Progenitor cell of endocrine pancreas (in vitro differentiated cells): ENCODE measurements around the gene CACNA2D2. TPM values are rescaled to one million over a fixed set of nuclear protein-coding genes. Genes with fewer than 3 reads are reported as not detected.
A peak's percentile ranks its signal among the peaks of the same experiment; 100 is the strongest.

Source experiments
- DNase-seq: peaks from one replicate; pipeline ENCODE4 v3.0.0; 2021; ENCODE audit warnings: low spot score; ENCODE audit not compliant: unreplicated experiment
- H3K27ac Mint-ChIP-seq: 2 replicates; pipeline ENCODE4 v1.8.0; 2021; ENCODE audit warnings: mild to moderate bottlenecking, moderate library complexity, mixed read lengths
- H3K27me3 Mint-ChIP-seq: 2 replicates; pipeline ENCODE4 v1.8.0; 2021; ENCODE audit warnings: mixed read lengths
- H3K36me3 Mint-ChIP-seq: 2 replicates; pipeline ENCODE4 v1.8.0; 2022; ENCODE audit warnings: mixed read lengths; ENCODE audit not compliant: insufficient read depth
- H3K4me1 Mint-ChIP-seq: 2 replicates; pipeline ENCODE4 v1.8.0; 2021; ENCODE audit warnings: low read depth, mixed read lengths
- H3K4me3 Mint-ChIP-seq: 2 replicates; pipeline ENCODE4 v1.8.0; 2021; ENCODE audit warnings: low read depth, mild to moderate bottlenecking, moderate library complexity, mixed read lengths
- H3K9me3 Mint-ChIP-seq: 2 replicates; pipeline ENCODE4 v1.8.0; 2021; ENCODE audit warnings: low read depth, mixed read lengths
- total RNA-seq: library from RNA; stranded (reverse); gene quantifications from 2 replicates; pipeline ENCODE4 v1.2.1, GENCODE V29; 2021
- TF ChIP-seq, protein P1 (sequence below): fragments of 200-600 bp; sonication (generic); IDR thresholded peaks from one replicate; pipeline ENCODE4 v1.5.0; 2021; ENCODE audit warnings: antibody characterized with exemption, mild to moderate bottlenecking; ENCODE audit not compliant: unreplicated experiment

CACNA2D2 gene
- total RNA-seq, 1 donor from 2014 or later: 6.9 TPM

- Mint-ChIP-seq H3K27ac (no peak overlapping the region), H3K9me3 (no peaks in the 10 kb centered on the region), H3K4me3 (no peak overlapping the region), H3K4me1 (peaks cover 2% of the 10 kb centered on the region), H3K36me3 (no peaks in the 10 kb centered on the region), H3K27me3 (peaks cover 6% of the 10 kb centered on the region)
- TF ChIP-seq, protein P1, sequence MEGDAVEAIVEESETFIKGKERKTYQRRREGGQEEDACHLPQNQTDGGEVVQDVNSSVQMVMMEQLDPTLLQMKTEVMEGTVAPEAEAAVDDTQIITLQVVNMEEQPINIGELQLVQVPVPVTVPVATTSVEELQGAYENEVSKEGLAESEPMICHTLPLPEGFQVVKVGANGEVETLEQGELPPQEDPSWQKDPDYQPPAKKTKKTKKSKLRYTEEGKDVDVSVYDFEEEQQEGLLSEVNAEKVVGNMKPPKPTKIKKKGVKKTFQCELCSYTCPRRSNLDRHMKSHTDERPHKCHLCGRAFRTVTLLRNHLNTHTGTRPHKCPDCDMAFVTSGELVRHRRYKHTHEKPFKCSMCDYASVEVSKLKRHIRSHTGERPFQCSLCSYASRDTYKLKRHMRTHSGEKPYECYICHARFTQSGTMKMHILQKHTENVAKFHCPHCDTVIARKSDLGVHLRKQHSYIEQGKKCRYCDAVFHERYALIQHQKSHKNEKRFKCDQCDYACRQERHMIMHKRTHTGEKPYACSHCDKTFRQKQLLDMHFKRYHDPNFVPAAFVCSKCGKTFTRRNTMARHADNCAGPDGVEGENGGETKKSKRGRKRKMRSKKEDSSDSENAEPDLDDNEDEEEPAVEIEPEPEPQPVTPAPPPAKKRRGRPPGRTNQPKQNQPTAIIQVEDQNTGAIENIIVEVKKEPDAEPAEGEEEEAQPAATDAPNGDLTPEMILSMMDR: no peak
- no peak for DNase-seq
Measured at GRCh38 chr3:50373146-50374051, 130.0 kb downstream of the CACNA2D2 start.

- H3K27me3 Mint-ChIP-seq: peaks cover 6% of the 10 kb centered on the region
- H3K9me3 Mint-ChIP-seq: no peaks in the 10 kb centered on the region
- H3K4me3 Mint-ChIP-seq: no peak overlapping the region
- no peak for DNase-seq
- no peak overlapping the region for H3K27ac Mint-ChIP-seq
- H3K36me3 Mint-ChIP-seq: no peaks in the 10 kb centered on the region
- H3K4me1 Mint-ChIP-seq: peaks cover 2% of the 10 kb centered on the region
- TF ChIP-seq, protein P1: no peak
Measured at GRCh38 chr3:50372349-50372748, 131.1 kb downstream of the CACNA2D2 start.

- H3K9me3 Mint-ChIP-seq: no peaks in the 10 kb centered on the region
- no peak for DNase-seq
- H3K27me3 Mint-ChIP-seq: peaks cover 6% of the 10 kb centered on the region
- no peaks in the 10 kb centered on the region for H3K36me3 Mint-ChIP-seq
- H3K4me3 Mint-ChIP-seq: no peak overlapping the region
- H3K27ac Mint-ChIP-seq: no peak overlapping the region
- TF ChIP-seq, protein P1: no peak
- H3K4me1 Mint-ChIP-seq: peaks cover 2% of the 10 kb centered on the region
Measured at GRCh38 chr3:50371133-50371685, 132.2 kb downstream of the CACNA2D2 start.

- no peaks in the 10 kb centered on the region for H3K9me3 Mint-ChIP-seq
- H3K4me1 Mint-ChIP-seq: peaks cover 2% of the 10 kb centered on the region
- no peak overlapping the region for H3K4me3 Mint-ChIP-seq
- TF ChIP-seq, protein P1: no peak
- peaks cover 6% of the 10 kb centered on the region for H3K27me3 Mint-ChIP-seq
- no peak for DNase-seq
- no peaks in the 10 kb centered on the region for H3K36me3 Mint-ChIP-seq
- H3K27ac Mint-ChIP-seq: no peak overlapping the region
Measured at GRCh38 chr3:50370594-50370993, 132.8 kb downstream of the CACNA2D2 start.

DNA sequence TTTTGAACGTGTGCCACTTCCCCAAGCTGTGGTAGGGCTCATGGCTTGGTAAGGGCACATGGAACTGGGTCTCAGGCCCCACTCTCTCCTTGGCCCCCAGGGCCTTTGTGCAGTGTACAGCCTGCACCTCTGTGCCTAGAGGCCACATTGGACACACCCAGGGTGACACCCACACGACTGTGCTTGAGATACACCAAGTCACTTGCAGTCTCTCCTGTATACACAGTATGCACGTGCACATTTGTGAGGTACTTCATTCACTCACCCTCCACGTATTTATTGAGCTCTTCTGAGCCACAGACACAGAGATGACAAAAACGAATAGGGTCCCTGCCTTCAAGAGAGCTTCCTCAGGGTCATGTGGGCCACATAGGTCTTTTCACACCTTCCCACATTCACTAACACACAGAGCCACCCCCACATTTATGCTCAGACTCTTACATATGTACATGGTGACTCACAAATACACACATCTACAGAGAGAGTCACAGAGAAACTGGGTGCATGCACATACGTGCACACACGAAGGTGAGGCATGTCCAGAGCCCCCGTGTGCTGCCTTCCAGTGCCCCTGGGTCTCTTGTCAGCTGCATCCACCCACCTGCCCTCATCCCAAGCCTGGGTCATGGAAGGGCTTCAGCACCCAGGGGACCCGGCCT lies 134.3 kb downstream of the CACNA2D2 start:
- H3K27me3 Mint-ChIP-seq: peaks cover 6% of the 10 kb centered on the region
- DNase-seq: no peak
- peaks cover 2% of the 10 kb centered on the region for H3K4me1 Mint-ChIP-seq
- H3K27ac Mint-ChIP-seq: peak overlapping the region; percentile 68
- H3K4me3 Mint-ChIP-seq: no peak overlapping the region
- H3K36me3 Mint-ChIP-seq: no peaks in the 10 kb centered on the region
- no peaks in the 10 kb centered on the region for H3K9me3 Mint-ChIP-seq
- TF ChIP-seq, protein P1: no peak
